Uterus (tissue), 2 donors: ENCODE results near the gene CRYBG1.

ENCODE experiments used
- CTCF ChIP-seq, 4 experiments: fragments of 200-600 bp in 2 of 4; fragments of 450-650 bp in 2 of 4; sonication (generic) in 2 of 4; IDR thresholded peaks; one replicate each; pipeline ENCODE4 v1.5.1; 2016 to 2019; ENCODE audit warnings: antibody characterized with exemption in 4 of 4, mild to moderate bottlenecking in 2 of 4, moderate library complexity in 1 of 4
- POLR2A ChIP-seq, 2 donors: fragments of 450-650 bp; IDR thresholded peaks; one replicate each; pipeline ENCODE4 v1.6.1; 2016; ENCODE audit warnings: antibody characterized with exemption in 2 of 2, mild to moderate bottlenecking in 1 of 2, moderate library complexity in 1 of 2

DNA sequence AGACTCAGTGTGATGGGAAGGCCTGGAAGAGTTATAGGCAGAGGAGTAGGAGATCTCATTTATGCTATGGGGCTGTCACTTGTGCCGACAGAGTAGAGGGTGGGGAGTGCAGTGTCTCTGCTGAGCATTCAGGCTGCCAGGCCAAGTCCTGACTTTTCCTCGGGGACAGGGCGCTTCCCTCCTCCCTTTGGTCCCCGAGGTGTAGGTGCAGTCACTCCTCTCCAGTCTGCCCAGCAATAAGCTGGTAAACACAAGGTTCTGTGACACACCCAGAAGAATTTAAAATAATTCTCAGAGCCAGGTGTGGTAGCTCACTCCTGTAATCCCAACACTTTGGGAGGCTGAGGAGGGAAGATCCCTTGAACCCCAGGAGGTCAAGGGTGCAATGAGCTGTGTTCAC is 109.4 kb downstream of the CRYBG1 start:
- TF ChIP-seq CTCF (IDR thresholded peaks at IDR 0.05), result no peak
- no peak for TF ChIP-seq POLR2A (IDR thresholded peaks at IDR 0.05)
